GM18502 (cell line): Measurements from ENCODE around the gene RNF187.

Source experiments
- ATAC-seq: cut with Tn5 transposase; IDR thresholded peaks from one replicate; pipeline ENCODE4 v1.9.1; 2021; ENCODE audit warnings: mild to moderate bottlenecking; ENCODE audit not compliant: unreplicated experiment, poor library complexity

RNF187 gene

DNA sequence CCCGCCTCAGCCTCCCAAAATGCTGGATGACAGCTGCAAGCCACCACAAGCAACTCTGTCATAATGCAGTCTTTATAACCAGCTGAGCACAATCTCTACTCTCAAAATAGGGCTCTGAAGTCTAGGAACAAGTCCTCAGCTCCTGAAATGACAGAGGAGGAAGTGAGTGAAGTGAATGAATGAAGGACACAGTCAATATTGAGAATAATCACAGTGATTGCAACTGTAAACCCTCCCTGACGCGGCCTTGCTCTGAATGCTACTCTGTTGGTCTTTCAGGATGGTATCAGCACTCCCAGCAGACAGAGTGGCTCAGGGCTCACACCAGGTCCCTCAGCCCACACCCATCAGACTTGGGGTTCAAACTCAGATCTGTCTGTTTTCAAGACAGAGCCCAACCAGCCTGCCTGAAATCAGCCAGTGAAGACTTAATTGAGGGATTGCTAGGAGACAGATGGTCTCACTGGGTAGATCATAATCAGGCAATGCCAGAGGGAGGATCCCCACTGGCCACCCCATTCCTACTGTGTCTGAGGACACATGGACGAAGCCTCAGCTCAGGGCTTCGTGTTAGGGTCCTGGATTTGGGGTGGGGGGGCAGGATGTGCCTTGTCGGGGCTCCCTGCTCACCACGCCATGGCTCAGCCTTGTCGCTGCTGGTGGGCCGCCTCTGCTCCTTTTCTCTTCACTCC, 20.9 kb downstream of the RNF187 start:
- ATAC-seq, result no peak

- ATAC-seq, result no peak
Measured at GRCh38 chr1:228508840-228509415, 21.7 kb downstream of the RNF187 start.

DNA sequence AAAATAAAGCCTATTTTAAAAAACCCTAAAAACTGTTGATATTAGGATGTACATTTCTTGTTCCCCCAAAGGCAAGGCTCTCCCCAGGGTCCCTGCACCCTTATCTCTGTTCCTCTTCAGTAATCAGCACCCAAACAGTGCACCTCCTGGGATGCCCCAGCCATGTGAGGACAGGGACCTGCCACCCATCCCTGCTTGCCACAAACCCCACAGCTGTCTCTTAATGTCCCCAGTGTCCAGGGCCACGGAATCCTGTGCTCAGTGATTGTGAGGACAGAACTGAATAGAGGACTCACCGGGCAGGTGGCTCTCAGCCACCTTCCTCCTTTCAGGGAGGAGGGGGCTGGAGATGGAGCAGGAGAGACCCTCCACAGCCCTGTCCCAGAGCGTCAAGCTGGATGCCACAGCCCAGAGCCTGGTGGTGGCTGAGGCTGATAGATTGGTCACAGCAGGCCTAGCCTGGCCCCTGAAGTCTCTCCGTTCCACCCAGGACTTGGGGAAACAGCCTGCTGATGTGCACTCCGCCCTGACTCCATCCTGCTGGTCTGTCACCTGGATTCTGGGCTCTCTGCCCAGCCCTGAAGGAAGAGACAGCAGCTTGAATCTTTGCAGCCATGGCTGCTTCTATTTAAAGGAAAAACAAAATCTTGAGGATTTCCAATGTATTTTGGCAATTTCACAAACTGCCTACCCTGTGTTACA, 23.1 kb downstream of the RNF187 start:
- no peak for ATAC-seq

GRCh38 chr1:228510803-228511413, 23.7 kb downstream of the RNF187 start:
- ATAC-seq, result no peak

DNA sequence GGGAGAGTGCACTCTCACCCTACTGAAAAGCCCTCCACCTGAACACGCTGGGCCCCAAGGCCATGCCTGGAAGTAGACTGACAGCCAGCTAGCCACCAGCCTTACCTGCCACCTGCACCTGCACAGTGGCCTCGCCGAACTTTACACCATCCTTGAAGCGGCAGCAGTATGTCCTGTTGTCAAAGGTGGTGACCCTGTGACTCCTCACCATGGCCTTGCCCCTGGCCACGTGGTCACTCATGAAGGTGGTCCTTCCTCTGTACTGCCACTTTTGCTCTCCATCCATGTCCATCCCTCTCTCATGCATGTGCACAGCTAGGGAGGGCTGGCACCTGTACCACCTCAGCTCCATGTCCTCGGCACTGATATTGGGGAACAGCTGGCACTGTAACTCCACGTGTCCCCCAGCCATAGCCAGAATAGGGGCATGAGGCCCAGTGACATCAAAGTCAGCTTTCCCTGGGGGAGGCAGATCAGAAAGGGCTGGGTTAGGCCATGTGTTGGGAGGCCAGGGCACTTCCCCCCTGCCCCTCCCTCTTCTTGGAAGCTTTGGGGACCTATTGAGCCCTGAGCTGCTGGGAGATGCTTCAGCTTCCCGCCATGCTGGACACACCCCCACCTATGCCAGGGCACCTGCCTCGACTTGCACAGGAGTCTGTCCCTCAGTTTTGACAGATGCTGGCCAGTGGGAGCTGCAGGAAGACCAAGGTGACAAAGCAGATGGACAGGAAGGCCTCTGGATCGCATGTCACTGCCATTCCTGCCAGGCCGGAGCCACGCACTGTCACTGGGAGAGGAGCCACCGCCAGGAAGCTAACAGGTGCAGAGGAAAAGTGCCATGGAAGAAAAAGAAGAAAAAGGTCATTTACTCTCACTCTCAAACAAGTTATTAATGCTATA, 24.6 kb downstream of the RNF187 start:
- ATAC-seq, result no peak

- no peak for ATAC-seq
Measured at GRCh38 chr1:228512781-228513198, 25.6 kb downstream of the RNF187 start.

DNA sequence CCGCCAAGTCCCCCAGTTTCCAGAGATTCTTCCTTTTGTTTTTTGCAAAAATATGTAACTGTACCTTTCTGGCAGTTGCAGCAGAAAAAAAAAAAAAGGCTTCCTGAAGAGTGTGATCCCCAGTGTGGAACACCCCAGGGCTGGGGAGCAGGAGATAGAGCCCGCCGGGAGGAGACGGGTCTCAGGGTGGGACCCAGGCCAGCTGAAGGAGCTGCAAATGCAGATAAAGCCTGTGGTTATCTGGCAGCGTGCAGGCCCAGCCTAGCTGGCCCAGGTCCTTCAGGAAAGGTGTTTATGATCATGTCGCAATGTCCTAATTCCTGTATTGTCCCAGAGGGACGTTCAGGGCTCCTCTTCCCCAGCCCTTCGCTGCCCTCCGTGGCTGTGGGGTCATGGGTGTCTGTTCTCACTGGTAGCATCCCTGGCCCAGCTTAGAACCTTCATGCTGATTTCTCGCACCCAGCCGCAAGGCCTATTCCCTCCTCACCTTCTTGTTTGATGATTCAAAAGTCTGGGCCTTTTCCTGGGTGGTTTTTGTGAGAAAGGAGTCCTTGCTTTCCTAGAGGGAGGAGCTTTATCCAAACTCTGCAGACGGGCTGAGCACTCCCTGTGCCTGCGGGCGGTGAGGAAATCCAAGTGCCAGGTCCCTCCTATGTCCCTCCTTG, 26.2 kb downstream of the RNF187 start:
- no peak for ATAC-seq

- ATAC-seq, result no peak
Measured at GRCh38 chr1:228514421-228514820, 27.2 kb downstream of the RNF187 start.

GRCh38 chr1:228515200-228515834, 28.1 kb downstream of the RNF187 start:
- no peak for ATAC-seq

DNA sequence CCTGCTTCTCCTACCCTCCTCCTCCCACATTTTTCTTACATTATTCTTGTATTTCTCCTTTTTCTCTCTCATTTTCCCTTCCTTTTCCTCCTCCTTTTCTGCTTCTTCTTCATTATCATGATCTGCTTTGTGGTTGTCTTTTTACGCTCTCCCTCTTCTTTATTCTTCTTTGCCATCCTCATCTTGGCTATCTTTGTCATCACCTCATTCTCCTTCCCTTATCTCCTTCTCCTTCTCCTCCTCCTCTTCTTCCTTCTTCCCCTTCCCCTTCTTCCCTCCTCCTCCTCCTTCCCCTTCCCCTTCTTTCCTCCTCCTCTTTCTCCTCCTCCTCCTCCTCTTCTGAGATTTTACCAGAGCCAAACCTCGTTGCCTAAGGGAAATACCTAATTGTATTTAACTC, 30.5 kb downstream of the RNF187 start:
- ATAC-seq, result no peak

GRCh38 chr1:228527596-228527995, 40.4 kb downstream of the RNF187 start:
- ATAC-seq, result no peak

DNA sequence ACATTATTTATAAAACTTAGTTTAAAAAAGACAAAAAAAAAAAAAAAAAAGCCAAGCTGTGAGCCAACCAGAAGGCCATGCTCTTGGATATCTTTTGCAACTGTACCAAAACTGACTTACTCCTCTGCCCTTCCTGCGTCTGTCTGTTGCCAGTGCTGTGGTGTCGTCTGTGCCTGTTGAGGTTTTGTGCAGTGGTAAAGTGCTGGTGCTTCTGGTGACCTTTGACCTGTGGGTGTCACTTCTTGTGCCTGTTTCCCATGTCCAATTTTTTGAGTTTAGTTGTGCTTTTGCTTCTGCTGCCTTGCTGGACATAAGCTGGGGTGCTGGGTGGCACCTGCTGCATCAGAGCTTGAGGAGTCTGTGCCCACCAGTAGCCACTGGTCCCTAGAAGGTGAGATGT, 41.4 kb downstream of the RNF187 start:
- no peak for ATAC-seq

- no peak for ATAC-seq
Measured at GRCh38 chr1:228530086-228530758, 43.0 kb downstream of the RNF187 start.

DNA sequence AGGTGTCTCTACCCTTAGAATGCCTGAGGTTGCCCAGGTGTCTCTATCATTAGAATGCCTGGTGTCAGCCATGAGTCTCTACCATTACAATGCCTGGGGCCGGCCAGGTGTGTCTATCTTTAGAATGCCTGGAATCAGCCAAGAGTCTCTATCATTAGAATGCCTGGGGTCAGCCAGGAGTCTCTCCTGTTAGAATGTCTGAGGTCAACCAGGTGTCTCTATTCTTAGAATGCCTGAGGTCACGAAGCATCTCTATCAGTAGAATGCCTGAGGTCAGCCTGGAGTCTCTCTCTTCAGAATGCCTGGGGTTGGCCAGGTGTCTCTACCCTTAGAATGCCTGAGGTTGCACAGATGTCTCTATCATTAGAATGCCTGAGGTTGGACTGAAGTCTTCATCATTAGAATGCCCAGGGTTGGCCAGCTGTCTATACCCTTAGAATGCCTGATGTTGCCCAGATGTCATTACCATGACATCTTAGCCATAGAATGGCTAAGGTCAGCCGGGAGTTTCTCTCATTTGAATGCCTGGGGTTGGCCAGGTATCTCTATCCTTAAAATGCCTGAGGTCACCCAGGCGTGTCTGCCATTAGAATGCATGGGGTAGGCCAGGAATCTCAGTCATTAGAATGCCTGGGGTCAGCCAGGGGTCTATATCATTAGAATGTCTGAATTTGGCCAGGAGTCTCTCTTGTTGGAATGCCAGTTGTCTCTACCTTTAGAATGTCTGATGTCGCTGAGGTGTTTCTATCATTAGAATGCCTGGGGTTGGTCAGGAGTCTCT, 44.0 kb downstream of the RNF187 start:
- no peak for ATAC-seq

DNA sequence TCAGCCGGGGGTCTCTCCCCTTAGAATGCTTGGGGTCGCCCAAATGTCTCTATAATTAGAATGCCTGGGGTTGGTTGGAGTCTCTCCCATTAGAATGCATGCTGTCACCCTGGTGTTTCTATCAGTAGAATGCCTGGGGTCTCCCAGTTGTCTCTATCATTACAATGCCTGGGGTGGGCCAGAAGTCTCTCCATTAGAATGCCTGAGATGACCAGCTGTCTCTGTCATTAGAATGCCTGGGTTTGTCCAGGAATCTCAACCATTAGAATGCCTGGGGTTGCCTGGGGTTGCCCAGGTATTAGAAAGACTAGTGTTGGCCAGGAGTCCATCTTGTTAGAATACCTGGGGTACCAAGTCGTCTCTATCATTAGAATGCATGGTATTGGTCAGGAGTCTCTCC, 51.6 kb downstream of the RNF187 start:
- ATAC-seq, result no peak

DNA sequence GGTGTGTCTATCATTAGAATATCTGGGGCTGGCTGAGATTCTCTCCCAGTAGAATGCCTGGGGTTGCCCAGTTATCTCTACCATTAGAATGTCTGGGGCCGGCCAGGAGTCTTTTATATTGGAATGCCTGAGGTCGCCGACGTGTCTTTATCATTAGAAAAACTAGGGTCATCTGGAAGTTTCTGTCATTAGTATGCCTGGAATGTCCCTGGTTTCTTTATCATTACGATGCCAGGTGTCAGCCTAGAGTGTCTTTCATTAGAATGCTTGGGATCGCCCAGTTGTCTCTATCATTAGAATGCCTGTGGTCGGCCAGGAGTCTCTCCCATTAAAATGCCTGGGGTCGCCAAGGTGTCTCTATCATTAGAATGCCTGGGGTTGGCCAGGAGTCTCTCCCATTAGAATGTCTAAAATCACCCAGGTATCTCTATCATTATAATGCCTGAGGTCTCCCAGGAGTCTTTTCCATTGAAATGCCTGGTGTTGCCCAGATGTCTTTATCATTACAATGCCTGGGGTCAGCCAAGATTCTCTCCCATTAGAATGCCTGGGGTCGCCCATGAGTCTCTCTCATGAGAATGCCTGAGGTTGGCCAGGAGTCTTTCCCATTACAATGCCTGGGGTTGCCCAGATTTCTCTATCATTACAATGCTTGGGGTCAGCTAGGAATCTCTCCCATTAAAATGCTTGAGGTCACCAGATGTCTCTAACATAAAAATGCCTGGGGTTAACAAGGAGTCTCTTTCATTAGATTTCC, 53.2 kb downstream of the RNF187 start:
- no peak for ATAC-seq

DNA sequence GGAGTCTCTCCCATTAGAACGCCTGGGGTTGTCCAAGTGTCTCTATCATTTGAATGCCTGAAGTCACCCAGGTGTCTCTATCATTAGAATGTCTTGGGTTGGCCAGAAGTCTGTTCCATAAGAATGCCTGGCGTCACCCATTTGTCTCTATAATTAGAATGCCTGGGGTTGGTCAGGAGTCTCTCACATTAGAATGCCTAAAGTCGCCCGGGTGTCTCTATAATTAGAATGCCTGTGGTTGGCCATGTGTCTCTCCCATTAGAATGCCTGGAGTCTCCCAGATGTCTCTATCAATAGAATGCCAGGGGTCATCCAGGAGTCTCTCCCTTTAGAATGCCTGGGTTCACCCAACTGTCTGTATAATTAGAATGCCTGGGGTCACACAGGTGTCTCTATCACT, 54.5 kb downstream of the RNF187 start:
- no peak for ATAC-seq
